Gastrocnemius medialis (tissue), 4 donors: Measurements from ENCODE around the gene PLCL1.

ENCODE experiments used
- POLR2A ChIP-seq, 2 donors: fragments of 450-650 bp; IDR thresholded peaks; one replicate each; pipeline ENCODE4 v1.6.1; 2017; ENCODE audit warnings: antibody characterized with exemption in 2 of 2, mild to moderate bottlenecking in 2 of 2, moderate library complexity in 2 of 2
- TF ChIP-seq, protein P1 (sequence below), 5 experiments: fragments of 450-650 bp in 3 of 5; fragments of 200-600 bp in 2 of 5; sonication (generic) in 2 of 5; IDR thresholded peaks in 4 of 5; conservative IDR thresholded peaks in 1 of 5; 1 replicate in 4 of 5; 2 replicates in 1 of 5; pipeline ENCODE4 v1.5.1; 2016 to 2019; ENCODE audit warnings: antibody characterized with exemption in 5 of 5, mild to moderate bottlenecking in 3 of 5, moderate library complexity in 3 of 5

DNA sequence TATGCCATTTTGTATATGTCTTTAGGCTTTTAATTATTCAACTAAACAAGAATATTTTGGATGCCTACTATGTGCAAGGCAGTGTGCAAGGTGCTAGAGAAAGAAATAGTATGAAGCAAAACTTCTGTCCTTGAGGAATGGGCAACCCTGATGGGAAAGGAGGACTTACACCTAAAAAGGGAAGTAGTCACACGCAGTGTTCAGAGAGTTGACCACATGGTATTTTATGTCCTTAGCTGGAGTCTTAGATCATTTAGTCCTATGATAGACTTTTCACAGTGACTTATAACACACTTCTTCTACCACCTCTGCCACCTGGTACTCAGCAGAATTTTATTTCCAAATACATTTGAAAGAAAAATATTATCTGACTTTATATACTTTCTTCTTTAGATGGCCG, 291.6 kb downstream of the PLCL1 start:
- TF ChIP-seq POLR2A (IDR thresholded peaks at IDR 0.05): no peak
- TF ChIP-seq, protein P1, sequence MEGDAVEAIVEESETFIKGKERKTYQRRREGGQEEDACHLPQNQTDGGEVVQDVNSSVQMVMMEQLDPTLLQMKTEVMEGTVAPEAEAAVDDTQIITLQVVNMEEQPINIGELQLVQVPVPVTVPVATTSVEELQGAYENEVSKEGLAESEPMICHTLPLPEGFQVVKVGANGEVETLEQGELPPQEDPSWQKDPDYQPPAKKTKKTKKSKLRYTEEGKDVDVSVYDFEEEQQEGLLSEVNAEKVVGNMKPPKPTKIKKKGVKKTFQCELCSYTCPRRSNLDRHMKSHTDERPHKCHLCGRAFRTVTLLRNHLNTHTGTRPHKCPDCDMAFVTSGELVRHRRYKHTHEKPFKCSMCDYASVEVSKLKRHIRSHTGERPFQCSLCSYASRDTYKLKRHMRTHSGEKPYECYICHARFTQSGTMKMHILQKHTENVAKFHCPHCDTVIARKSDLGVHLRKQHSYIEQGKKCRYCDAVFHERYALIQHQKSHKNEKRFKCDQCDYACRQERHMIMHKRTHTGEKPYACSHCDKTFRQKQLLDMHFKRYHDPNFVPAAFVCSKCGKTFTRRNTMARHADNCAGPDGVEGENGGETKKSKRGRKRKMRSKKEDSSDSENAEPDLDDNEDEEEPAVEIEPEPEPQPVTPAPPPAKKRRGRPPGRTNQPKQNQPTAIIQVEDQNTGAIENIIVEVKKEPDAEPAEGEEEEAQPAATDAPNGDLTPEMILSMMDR (IDR thresholded peaks at IDR 0.05 in 4 of 5, conservative IDR thresholded peaks at IDR 0.05 in 1 of 5): no peak
